SK-N-SH treated with all-trans-retinoic acid at 6 μM for 48 hours (cell line): ENCODE measurements around the gene SLC38A9.
"Not testable (repeated sequence)": the region's sequence is repeated elsewhere in the genome, so short reads cannot be mapped to it uniquely, and the experiment has no call there.

Experiments used
- ATAC-seq: fragments of 200-7000 bp; cut with Tn5 transposase; 3 replicates; pipeline ENCODE4 v1.9.1; 2020; ENCODE audit warnings: mild to moderate bottlenecking, moderate library complexity
- ARNTL ChIP-seq: fragments of 450-650 bp; formaldehyde crosslinking; IDR thresholded peaks from 2 replicates; pipeline ENCODE4 v1.5.0; 2020; ENCODE audit warnings: low read depth, mild to moderate bottlenecking, moderate library complexity, borderline replicate concordance
- BACH2 ChIP-seq: fragments of 250-450 bp; sonication (Bioruptor Pico); IDR thresholded peaks from 2 replicates; pipeline ENCODE4 v1.9.0; 2021; ENCODE audit warnings: mild to moderate bottlenecking, borderline replicate concordance
- CSDC2 ChIP-seq: fragments of 250-450 bp; sonication (Bioruptor Pico); IDR thresholded peaks from 2 replicates; pipeline ENCODE4 v1.5.0; 2020; ENCODE audit warnings: mild to moderate bottlenecking, moderate library complexity
- ESRRG ChIP-seq: fragments of 250-450 bp; sonication (Bioruptor Pico); IDR thresholded peaks from 2 replicates; pipeline ENCODE4 v1.6.1; 2021; ENCODE audit warnings: mild to moderate bottlenecking
- GLIS3 ChIP-seq: fragments of 250-450 bp; sonication (Bioruptor Pico); IDR thresholded peaks from 2 replicates; pipeline ENCODE4 v1.5.0; 2020; ENCODE audit warnings: mild to moderate bottlenecking, moderate library complexity
- ISL1 ChIP-seq: fragments of 250-450 bp; sonication (Bioruptor Pico); IDR thresholded peaks from 2 replicates; pipeline ENCODE4 v2.1.2; 2022; ENCODE audit warnings: mild to moderate bottlenecking, moderate library complexity
- OSR1 ChIP-seq: fragments of 250-450 bp; sonication (Bioruptor Pico); IDR thresholded peaks from 2 replicates; pipeline ENCODE4 v1.8.0; 2022; ENCODE audit warnings: moderate library complexity, mild to moderate bottlenecking, inconsistent platforms
- PATZ1 ChIP-seq: fragments of 250-450 bp; sonication (Bioruptor Pico); IDR thresholded peaks from 2 replicates; pipeline ENCODE4 v1.8.0; 2020; ENCODE audit warnings: mild to moderate bottlenecking, moderate library complexity, borderline replicate concordance
- POU6F1 ChIP-seq: fragments of 250-450 bp; sonication (Bioruptor Pico); IDR thresholded peaks from 2 replicates; pipeline ENCODE4 v1.8.0; 2021; ENCODE audit warnings: low read depth, mild to moderate bottlenecking, moderate library complexity, borderline replicate concordance
- PPARA ChIP-seq: fragments of 250-450 bp; sonication (Bioruptor Pico); IDR thresholded peaks from 2 replicates; pipeline ENCODE4 v1.5.0; 2020; ENCODE audit warnings: mild to moderate bottlenecking, borderline replicate concordance
- SNAI2 ChIP-seq: fragments of 250-450 bp; sonication (Bioruptor Pico); IDR thresholded peaks from 2 replicates; pipeline ENCODE4 v1.5.0; 2020; ENCODE audit warnings: mild to moderate bottlenecking, moderate library complexity
- TCF4 ChIP-seq: fragments of 250-450 bp; sonication (Bioruptor Pico); IDR thresholded peaks from 2 replicates; pipeline ENCODE4 v1.8.0; 2021; ENCODE audit warnings: mild to moderate bottlenecking, moderate library complexity, borderline replicate concordance
- TOX ChIP-seq: fragments of 250-450 bp; sonication (Bioruptor Pico); IDR thresholded peaks from 2 replicates; pipeline ENCODE4 v1.8.0; 2021; ENCODE audit warnings: mild to moderate bottlenecking, moderate library complexity, borderline replicate concordance
- ZC3H10 ChIP-seq: fragments of 250-450 bp; sonication (Bioruptor Pico); IDR thresholded peaks from 2 replicates; pipeline ENCODE4 v1.5.1; 2021; ENCODE audit warnings: mild to moderate bottlenecking, moderate library complexity
- ZFP3 ChIP-seq: fragments of 250-450 bp; sonication (Bioruptor Pico); IDR thresholded peaks from 2 replicates; pipeline ENCODE4 v1.5.0; 2020; ENCODE audit warnings: mild to moderate bottlenecking, moderate library complexity
- ZFP30 ChIP-seq: fragments of 450-650 bp; formaldehyde crosslinking; IDR thresholded peaks from 2 replicates; pipeline ENCODE4 v1.5.0; 2022; ENCODE audit warnings: mild to moderate bottlenecking, moderate library complexity
- ZNF565 ChIP-seq: fragments of 450-650 bp; formaldehyde crosslinking; conservative IDR thresholded peaks from 2 replicates; pipeline ENCODE4 v1.5.0; 2020; ENCODE audit warnings: low read depth, mild to moderate bottlenecking, moderate library complexity
- ZNF70 ChIP-seq: fragments of 450-650 bp; formaldehyde crosslinking; IDR thresholded peaks from 2 replicates; pipeline ENCODE4 v1.5.0; 2020; ENCODE audit warnings: mild to moderate bottlenecking, moderate library complexity
- ZNF8 ChIP-seq: fragments of 450-650 bp; formaldehyde crosslinking; IDR thresholded peaks from 2 replicates; pipeline ENCODE4 v1.5.0; 2020; ENCODE audit warnings: mild to moderate bottlenecking, moderate library complexity
- TF ChIP-seq, protein P1 (sequence below): fragments of 250-450 bp; sonication (Bioruptor Pico); IDR thresholded peaks from 2 replicates; pipeline ENCODE4 v1.5.0; 2020; ENCODE audit warnings: mild to moderate bottlenecking, moderate library complexity
- TF ChIP-seq, protein P2 (sequence below): fragments of 250-450 bp; sonication (Bioruptor Pico); IDR thresholded peaks from 2 replicates; pipeline ENCODE4 v1.5.1; 2021; ENCODE audit warnings: mild to moderate bottlenecking, moderate library complexity

Gene SLC38A9

GRCh38 chr5:55610542-55610941 lies 101.6 kb downstream of the SLC38A9 start:
- no peak for ATAC-seq
- no peak for TF ChIP-seq ZC3H10
- TF ChIP-seq BACH2 (CRISPR knock-in tag): no peak
- TF ChIP-seq, protein P1, sequence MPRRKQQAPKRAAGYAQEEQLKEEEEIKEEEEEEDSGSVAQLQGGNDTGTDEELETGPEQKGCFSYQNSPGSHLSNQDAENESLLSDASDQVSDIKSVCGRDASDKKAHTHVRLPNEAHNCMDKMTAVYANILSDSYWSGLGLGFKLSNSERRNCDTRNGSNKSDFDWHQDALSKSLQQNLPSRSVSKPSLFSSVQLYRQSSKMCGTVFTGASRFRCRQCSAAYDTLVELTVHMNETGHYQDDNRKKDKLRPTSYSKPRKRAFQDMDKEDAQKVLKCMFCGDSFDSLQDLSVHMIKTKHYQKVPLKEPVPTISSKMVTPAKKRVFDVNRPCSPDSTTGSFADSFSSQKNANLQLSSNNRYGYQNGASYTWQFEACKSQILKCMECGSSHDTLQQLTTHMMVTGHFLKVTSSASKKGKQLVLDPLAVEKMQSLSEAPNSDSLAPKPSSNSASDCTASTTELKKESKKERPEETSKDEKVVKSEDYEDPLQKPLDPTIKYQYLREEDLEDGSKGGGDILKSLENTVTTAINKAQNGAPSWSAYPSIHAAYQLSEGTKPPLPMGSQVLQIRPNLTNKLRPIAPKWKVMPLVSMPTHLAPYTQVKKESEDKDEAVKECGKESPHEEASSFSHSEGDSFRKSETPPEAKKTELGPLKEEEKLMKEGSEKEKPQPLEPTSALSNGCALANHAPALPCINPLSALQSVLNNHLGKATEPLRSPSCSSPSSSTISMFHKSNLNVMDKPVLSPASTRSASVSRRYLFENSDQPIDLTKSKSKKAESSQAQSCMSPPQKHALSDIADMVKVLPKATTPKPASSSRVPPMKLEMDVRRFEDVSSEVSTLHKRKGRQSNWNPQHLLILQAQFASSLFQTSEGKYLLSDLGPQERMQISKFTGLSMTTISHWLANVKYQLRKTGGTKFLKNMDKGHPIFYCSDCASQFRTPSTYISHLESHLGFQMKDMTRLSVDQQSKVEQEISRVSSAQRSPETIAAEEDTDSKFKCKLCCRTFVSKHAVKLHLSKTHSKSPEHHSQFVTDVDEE: no peak
- no peak for TF ChIP-seq PATZ1 (CRISPR knock-in tag)
- TF ChIP-seq GLIS3 (CRISPR knock-in tag): no peak
- TF ChIP-seq SNAI2 (CRISPR knock-in tag): no peak
- no peak for TF ChIP-seq CSDC2 (CRISPR knock-in tag)

DNA sequence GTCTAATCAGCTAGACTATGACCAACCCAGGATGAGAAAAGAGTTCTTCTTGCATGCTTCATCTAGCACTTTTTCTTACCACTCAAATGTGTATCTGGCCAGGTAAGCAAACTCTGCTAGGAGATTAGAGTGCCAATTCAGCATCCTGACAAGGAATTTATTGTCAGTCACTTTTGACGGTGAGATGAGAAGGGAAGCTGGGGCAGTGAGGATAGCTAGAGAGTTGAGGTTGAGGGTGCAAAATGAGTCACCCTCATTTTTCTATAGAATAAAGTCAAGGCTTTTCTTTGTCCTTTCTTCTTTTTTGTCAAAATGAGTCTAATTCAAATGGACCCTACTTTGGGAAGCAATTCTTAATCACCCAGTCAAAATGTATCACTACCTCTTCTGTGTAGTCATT lies 102.7 kb downstream of the SLC38A9 start:
- ATAC-seq: no peak
- no peak for TF ChIP-seq ZFP3 (CRISPR knock-in tag)
- TF ChIP-seq ARNTL (CRISPR knock-in tag): no peak
- TF ChIP-seq ZFP30 (CRISPR knock-in tag): no peak
- TF ChIP-seq PPARA (CRISPR knock-in tag): no peak

GRCh38 chr5:55608595-55609349 lies 103.4 kb downstream of the SLC38A9 start:
- TF ChIP-seq TOX (no peak), ESRRG (CRISPR knock-in tag) (no peak), ARNTL (CRISPR knock-in tag) (no peak), PATZ1 (CRISPR knock-in tag) (no peak), ZNF8 (no peak), PPARA (CRISPR knock-in tag) (no peak), ZFP30 (CRISPR knock-in tag) (no peak), POU6F1 (CRISPR knock-in tag) (no peak), GLIS3 (CRISPR knock-in tag) (no peak)
- ATAC-seq: no peak

GRCh38 chr5:55607309-55607708 lies 104.8 kb downstream of the SLC38A9 start:
- ATAC-seq: not testable (repeated sequence)

GRCh38 chr5:55604611-55605067 lies 107.5 kb downstream of the SLC38A9 start:
- ATAC-seq: no peak
- TF ChIP-seq GLIS3 (CRISPR knock-in tag) (no peak), OSR1 (CRISPR knock-in tag) (no peak), ZNF70 (CRISPR knock-in tag) (no peak), TCF4 (no peak), ISL1 (CRISPR knock-in tag) (no peak), ZFP3 (CRISPR knock-in tag) (no peak; the same call in 1 of the 2 replicates), POU6F1 (CRISPR knock-in tag) (no peak), ZNF565 (CRISPR knock-in tag) (no peak)
- TF ChIP-seq, protein P2, sequence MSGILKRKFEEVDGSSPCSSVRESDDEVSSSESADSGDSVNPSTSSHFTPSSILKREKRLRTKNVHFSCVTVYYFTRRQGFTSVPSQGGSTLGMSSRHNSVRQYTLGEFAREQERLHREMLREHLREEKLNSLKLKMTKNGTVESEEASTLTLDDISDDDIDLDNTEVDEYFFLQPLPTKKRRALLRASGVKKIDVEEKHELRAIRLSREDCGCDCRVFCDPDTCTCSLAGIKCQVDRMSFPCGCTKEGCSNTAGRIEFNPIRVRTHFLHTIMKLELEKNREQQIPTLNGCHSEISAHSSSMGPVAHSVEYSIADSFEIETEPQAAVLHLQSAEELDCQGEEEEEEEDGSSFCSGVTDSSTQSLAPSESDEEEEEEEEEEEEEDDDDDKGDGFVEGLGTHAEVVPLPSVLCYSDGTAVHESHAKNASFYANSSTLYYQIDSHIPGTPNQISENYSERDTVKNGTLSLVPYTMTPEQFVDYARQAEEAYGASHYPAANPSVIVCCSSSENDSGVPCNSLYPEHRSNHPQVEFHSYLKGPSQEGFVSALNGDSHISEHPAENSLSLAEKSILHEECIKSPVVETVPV: no peak
